BE2C (cell line): ENCODE data around the gene CTSK. TPM values are rescaled to one million over a fixed set of nuclear protein-coding genes. Genes with fewer than 3 reads are reported as not detected.
"Not testable (repeated sequence)": the region's sequence is repeated elsewhere in the genome, so short reads cannot be mapped to it uniquely, and the experiment has no call there.

ENCODE experiments used
- DNase-seq: peaks from one replicate; pipeline ENCODE4 v3.0.0-alpha.2; 2020
- H3K27me3 ChIP-seq: fragments of 250-450 bp; sonication (Bioruptor Pico); 2 replicates; pipeline ENCODE4 v1.5.1; 2020; ENCODE audit warnings: mild to moderate bottlenecking
- H3K36me3 ChIP-seq: fragments of 250-450 bp; sonication (Bioruptor Pico); 2 replicates; pipeline ENCODE4 v1.5.1; 2020; ENCODE audit warnings: mild to moderate bottlenecking
- H3K4me1 ChIP-seq: fragments of 250-450 bp; sonication (Bioruptor Pico); 2 replicates; pipeline ENCODE4 v1.5.1; 2020
- H3K4me3 ChIP-seq: 2 replicates; pipeline ENCODE4 v1.5.1; 2011; ENCODE audit warnings: low read depth, low read length
- H3K9me3 ChIP-seq: fragments of 250-450 bp; sonication (Bioruptor Pico); 2 replicates; pipeline ENCODE4 v1.5.1; 2020
- CTCF ChIP-seq: IDR thresholded peaks from 2 replicates; pipeline ENCODE4 v1.5.1; 2012; ENCODE audit warnings: mild to moderate bottlenecking, low read depth, low read length
- polyA plus RNA-seq: library from polyadenylated mRNA; unstranded; fragments of >200 nt; gene quantifications from one replicate; pipeline ENCODE4 v1.2.1, GENCODE V29; 2012; ENCODE audit warnings: low read depth, missing spikeins; ENCODE audit not compliant: insufficient read length, insufficient read depth

The CTSK gene
- polyA plus RNA-seq = 5.8 TPM

- TF ChIP-seq CTCF = no peak
- no peak within 1 kb of the TSS for H3K4me3 ChIP-seq
Measured at GRCh38 chr1:150808121-150808520, at the start of gene CTSK. Gene CTSK, minus strand, starts transcription at chr1:150808260. Its CDS starts 1,455 bp downstream, at chr1:150806805.

DNA sequence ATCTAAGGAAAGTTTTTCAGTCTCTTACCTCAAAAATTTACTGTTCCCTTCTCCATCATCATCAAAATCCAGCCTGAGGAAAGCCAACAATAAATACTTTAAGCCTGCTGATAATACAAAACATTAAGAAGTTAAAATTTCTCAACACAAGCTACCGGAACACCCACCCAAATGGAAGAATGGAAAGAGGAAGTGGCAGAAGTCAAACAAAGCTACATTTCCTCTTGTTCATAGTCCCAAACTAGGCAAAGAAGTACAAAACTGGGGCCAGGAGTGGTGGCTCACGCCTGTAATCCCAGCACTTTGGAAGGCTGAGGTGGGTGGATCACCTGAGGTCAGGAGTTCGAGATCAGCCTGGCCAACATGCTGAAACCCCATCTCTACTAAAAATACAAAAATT is 44.7 kb upstream of the CTSK start:
- H3K4me1 ChIP-seq, H3K4me3 ChIP-seq, H3K27me3 ChIP-seq, DNase-seq, H3K36me3 ChIP-seq, H3K9me3 ChIP-seq: not testable (repeated sequence)

More at GRCh38 chr1:150808121-150808520, at the start of gene CTSK:
- DNase-seq = no peak
- peaks cover 15% of the 10 kb centered on the region for H3K36me3 ChIP-seq
- no peaks in the 10 kb centered on the region for H3K4me1 ChIP-seq
- H3K27me3 ChIP-seq = no peaks in the 10 kb centered on the region
- H3K9me3 ChIP-seq = no peaks in the 10 kb centered on the region

DNA sequence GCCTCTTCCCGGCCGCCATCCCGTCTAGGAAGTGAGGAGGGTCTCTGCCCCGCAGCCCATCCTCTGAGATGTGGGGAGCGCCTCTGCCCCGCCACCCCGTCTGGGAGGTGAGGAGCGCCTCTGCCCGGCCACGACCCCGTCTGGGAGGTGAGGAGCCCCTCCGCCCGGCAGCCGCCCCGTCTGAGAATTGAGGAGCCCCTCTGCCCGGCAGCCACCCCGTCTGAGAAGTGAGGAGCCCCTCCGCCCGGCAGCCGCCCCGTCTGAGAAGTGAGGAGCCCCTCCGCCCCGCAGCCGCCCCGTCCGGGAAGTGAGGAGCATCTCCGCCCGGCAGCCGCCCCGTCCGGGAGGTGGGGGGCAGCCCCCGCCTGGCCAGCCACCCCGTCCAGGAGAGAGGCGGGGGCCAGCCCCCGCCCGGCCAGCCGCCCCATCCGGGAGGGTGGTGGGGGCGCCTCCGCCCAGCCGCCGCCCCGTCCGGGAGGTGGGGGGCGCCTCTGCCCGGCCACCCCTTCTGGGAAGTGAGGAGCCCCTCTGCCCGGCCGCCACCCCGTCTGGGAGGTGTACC is 42.8 kb upstream of the CTSK start:
- DNase-seq, H3K36me3 ChIP-seq: not testable (repeated sequence)

DNA sequence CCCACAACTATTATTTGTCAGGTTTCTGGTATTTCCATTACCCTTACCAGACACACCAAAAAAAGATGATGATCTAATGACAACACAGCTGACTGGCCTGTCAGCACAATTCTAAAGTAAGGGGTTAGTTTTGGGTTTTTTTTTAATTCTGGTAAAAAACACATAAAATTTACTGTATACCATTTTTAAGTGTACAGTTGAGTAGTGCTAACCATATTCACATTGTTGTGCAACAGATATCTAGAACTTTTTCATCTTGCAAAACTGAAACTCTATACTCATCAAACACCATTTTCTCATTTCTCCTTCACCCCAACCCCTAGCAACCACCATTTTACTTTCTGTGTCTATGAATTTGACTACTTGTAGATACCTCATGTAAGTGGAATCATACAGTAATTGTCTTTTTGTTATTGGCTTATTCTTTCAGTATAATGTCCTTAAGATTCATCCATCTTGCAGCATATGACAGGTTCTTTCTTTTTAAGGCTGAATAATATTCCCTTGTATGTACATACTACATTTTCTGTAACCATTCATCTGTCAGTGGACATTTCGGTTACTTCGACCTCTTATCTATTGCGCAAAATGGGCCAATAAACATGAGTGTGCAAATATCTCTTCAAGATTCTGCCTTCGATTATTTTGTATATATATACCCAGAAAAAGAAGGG is 38.5 kb upstream of the CTSK start:
- Histone ChIP-seq H3K9me3 (no peaks in the 10 kb centered on the region), H3K27me3 (no peaks in the 10 kb centered on the region), H3K36me3 (no peaks in the 10 kb centered on the region; the same call in 1 of the 2 replicates), H3K4me3 (no peak overlapping the region), H3K4me1 (peaks cover 3% of the 10 kb centered on the region; the same call in 1 of the 2 replicates)
- DNase-seq = no peak
- TF ChIP-seq CTCF = no peak

More for the DNA sequence above, 42.8 kb upstream of the CTSK start:
- H3K9me3 ChIP-seq, H3K4me1 ChIP-seq, H3K4me3 ChIP-seq, H3K27me3 ChIP-seq: not testable (repeated sequence)

DNA sequence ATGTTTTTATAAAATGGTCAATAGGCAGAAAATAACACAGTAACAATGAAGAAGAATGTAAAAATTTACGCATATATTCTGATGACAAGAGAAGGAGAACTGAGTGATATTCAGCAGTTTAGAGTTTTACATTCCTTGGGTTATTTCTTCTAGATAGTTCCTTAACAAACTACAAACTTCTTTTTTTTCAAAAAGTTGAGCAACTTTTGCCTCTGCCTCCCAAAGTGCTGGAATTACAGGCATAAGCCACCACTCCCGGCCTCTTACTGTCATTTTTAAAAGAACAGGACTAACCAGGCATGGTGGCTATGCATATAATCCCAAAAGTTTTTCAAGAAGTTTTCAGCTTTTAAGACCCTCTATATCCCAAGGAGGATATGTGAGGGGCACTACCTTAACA is 35.4 kb upstream of the CTSK start:
- Histone ChIP-seq H3K27me3 (no peaks in the 10 kb centered on the region), H3K4me3 (no peak overlapping the region), H3K4me1 (peaks cover 3% of the 10 kb centered on the region; the same call in 1 of the 2 replicates), H3K9me3 (no peaks in the 10 kb centered on the region), H3K36me3 (no peaks in the 10 kb centered on the region; the same call in 1 of the 2 replicates)
- no peak for TF ChIP-seq CTCF
- DNase-seq = no peak

DNA sequence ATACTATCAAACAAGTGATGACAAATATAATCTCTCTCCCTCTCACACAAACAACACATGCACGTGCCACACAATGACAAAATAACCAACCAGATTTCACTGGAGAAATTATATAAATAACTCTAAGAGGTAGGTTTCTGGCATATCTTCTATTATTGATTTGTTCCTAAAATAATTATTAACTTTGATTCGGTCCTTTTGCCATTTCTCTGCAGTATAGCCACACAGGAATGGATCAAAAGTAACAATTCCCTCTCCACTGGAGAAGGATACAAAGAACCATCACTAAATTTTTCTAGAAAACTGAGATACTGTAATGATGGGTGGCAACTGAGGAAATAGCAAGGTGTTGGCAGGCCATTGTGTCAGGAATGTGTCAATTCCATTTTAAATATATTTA is 34.9 kb upstream of the CTSK start:
- Histone ChIP-seq H3K9me3 (no peaks in the 10 kb centered on the region), H3K36me3 (peaks cover 2% of the 10 kb centered on the region; the same call in 1 of the 2 replicates), H3K4me1 (peaks cover 3% of the 10 kb centered on the region; the same call in 1 of the 2 replicates), H3K4me3 (no peak overlapping the region), H3K27me3 (no peaks in the 10 kb centered on the region)
- no peak for DNase-seq
- no peak for TF ChIP-seq CTCF

GRCh38 chr1:150842343-150842742 is 34.3 kb upstream of the CTSK start:
- Histone ChIP-seq H3K9me3 (no peaks in the 10 kb centered on the region; the same call in 1 of the 2 replicates), H3K4me3 (no peak overlapping the region), H3K36me3 (peaks cover 5% of the 10 kb centered on the region; the same call in 1 of the 2 replicates), H3K4me1 (peaks cover 3% of the 10 kb centered on the region; the same call in 1 of the 2 replicates), H3K27me3 (no peaks in the 10 kb centered on the region)
- DNase-seq = no peak
- TF ChIP-seq CTCF = no peak
